ENCODE data around the gene HP. TPM values are rescaled to one million over a fixed set of nuclear protein-coding genes. Genes with fewer than 3 reads are reported as not detected.

The HP gene
- total RNA-seq, 1 donor from 2014 or later = not detected

- DNase-seq (ENCODE audit: extremely low spot score, unreplicated experiment) = no peak
- H3K27me3 Mint-ChIP-seq (ENCODE audit: unreplicated experiment) = no peaks in the 10 kb centered on the region
- peaks cover 6% of the 10 kb centered on the region for H3K36me3 Mint-ChIP-seq (ENCODE audit: unreplicated experiment)
- no peak overlapping the region for H3K4me3 Mint-ChIP-seq (ENCODE audit: unreplicated experiment)
- no peaks in the 10 kb centered on the region for H3K9me3 Mint-ChIP-seq (ENCODE audit: unreplicated experiment)
- TF ChIP-seq CTCF (IDR thresholded peaks at IDR 0.05) = no peak
- H3K4me1 Mint-ChIP-seq (ENCODE audit: unreplicated experiment) = peaks cover 7% of the 10 kb centered on the region
- no peak overlapping the region for H3K27ac Mint-ChIP-seq (ENCODE audit: unreplicated experiment)
Measured at GRCh38 chr16:72013389-72013788, 40.9 kb upstream of the HP start.

- no peak for DNase-seq (ENCODE audit: extremely low spot score, unreplicated experiment)
- H3K4me3 Mint-ChIP-seq (ENCODE audit: unreplicated experiment) = no peak overlapping the region
- H3K9me3 Mint-ChIP-seq (ENCODE audit: unreplicated experiment) = no peaks in the 10 kb centered on the region
- peaks cover 6% of the 10 kb centered on the region for H3K36me3 Mint-ChIP-seq (ENCODE audit: unreplicated experiment)
- peaks cover 6% of the 10 kb centered on the region for H3K4me1 Mint-ChIP-seq (ENCODE audit: unreplicated experiment)
- H3K27me3 Mint-ChIP-seq (ENCODE audit: unreplicated experiment) = no peaks in the 10 kb centered on the region
- no peak for TF ChIP-seq CTCF (IDR thresholded peaks at IDR 0.05)
- no peak overlapping the region for H3K27ac Mint-ChIP-seq (ENCODE audit: unreplicated experiment)
Measured at GRCh38 chr16:72013888-72014581, 40.3 kb upstream of the HP start.

- DNase-seq (ENCODE audit: extremely low spot score, unreplicated experiment) = no peak
- H3K4me3 Mint-ChIP-seq (ENCODE audit: unreplicated experiment) = no peak overlapping the region
- no peak for TF ChIP-seq CTCF (IDR thresholded peaks at IDR 0.05)
- peaks cover 6% of the 10 kb centered on the region for H3K36me3 Mint-ChIP-seq (ENCODE audit: unreplicated experiment)
- H3K4me1 Mint-ChIP-seq (ENCODE audit: unreplicated experiment) = peaks cover 5% of the 10 kb centered on the region
- no peak overlapping the region for H3K27ac Mint-ChIP-seq (ENCODE audit: unreplicated experiment)
- no peaks in the 10 kb centered on the region for H3K27me3 Mint-ChIP-seq (ENCODE audit: unreplicated experiment)
- H3K9me3 Mint-ChIP-seq (ENCODE audit: unreplicated experiment) = no peaks in the 10 kb centered on the region
Measured at GRCh38 chr16:72014675-72015074, 39.6 kb upstream of the HP start.

GRCh38 chr16:72015124-72015523 is 39.2 kb upstream of the HP start:
- DNase-seq (ENCODE audit: extremely low spot score, unreplicated experiment) = no peak
- Mint-ChIP-seq H3K9me3 (ENCODE audit: unreplicated experiment) (no peaks in the 10 kb centered on the region), H3K27ac (ENCODE audit: unreplicated experiment) (no peak overlapping the region), H3K36me3 (ENCODE audit: unreplicated experiment) (peaks cover 6% of the 10 kb centered on the region), H3K4me3 (ENCODE audit: unreplicated experiment) (no peak overlapping the region), H3K27me3 (ENCODE audit: unreplicated experiment) (no peaks in the 10 kb centered on the region), H3K4me1 (ENCODE audit: unreplicated experiment) (peaks cover 2% of the 10 kb centered on the region)
- no peak for TF ChIP-seq CTCF (IDR thresholded peaks at IDR 0.05)

GRCh38 chr16:72018470-72018869 is 35.8 kb upstream of the HP start:
- no peaks in the 10 kb centered on the region for H3K27me3 Mint-ChIP-seq (ENCODE audit: unreplicated experiment)
- no peak overlapping the region for H3K27ac Mint-ChIP-seq (ENCODE audit: unreplicated experiment)
- H3K4me1 Mint-ChIP-seq (ENCODE audit: unreplicated experiment) = no peaks in the 10 kb centered on the region
- no peak for TF ChIP-seq CTCF (IDR thresholded peaks at IDR 0.05)
- no peaks in the 10 kb centered on the region for H3K9me3 Mint-ChIP-seq (ENCODE audit: unreplicated experiment)
- H3K36me3 Mint-ChIP-seq (ENCODE audit: unreplicated experiment) = peaks cover 8% of the 10 kb centered on the region
- H3K4me3 Mint-ChIP-seq (ENCODE audit: unreplicated experiment) = no peak overlapping the region
- no peak for DNase-seq (ENCODE audit: extremely low spot score, unreplicated experiment)

Measured in osteocyte (in vitro differentiated cells).